HCT116 (cell line): ENCODE measurements around the gene FLT3.

ENCODE experiments used
- CBX3 ChIP-seq: IDR thresholded peaks from 2 replicates; pipeline ENCODE4 v1.6.1; 2012; ENCODE audit warnings: low read depth
- CEBPB ChIP-seq: IDR thresholded peaks from 2 replicates; pipeline ENCODE4 v1.6.1; 2012; ENCODE audit warnings: low read depth
- EGR1 ChIP-seq: IDR thresholded peaks from 2 replicates; pipeline ENCODE4 v1.6.1; 2012; ENCODE audit warnings: low read depth
- EZH2 ChIP-seq: fragments of 200-600 bp; sonication (generic); IDR thresholded peaks from 2 replicates; pipeline ENCODE4 v1.6.1; 2017; ENCODE audit warnings: antibody characterized with exemption, mixed run types
- EZH2phosphoT487 ChIP-seq: fragments of 200-600 bp; IDR thresholded peaks from 2 replicates; pipeline ENCODE4 v1.6.1; 2018; ENCODE audit warnings: antibody characterized with exemption, borderline replicate concordance
- JUND ChIP-seq: IDR thresholded peaks from 2 replicates; pipeline ENCODE4 v1.6.1; 2012
- POLR2A ChIP-seq: IDR thresholded peaks from 2 replicates; pipeline ENCODE4 v1.7.0; 2011; ENCODE audit warnings: borderline replicate concordance; ENCODE audit not compliant: insufficient read depth, insufficient read length; ENCODE audit errors: extremely low read depth
- POLR2AphosphoS5 ChIP-seq: IDR thresholded peaks from 2 replicates; pipeline ENCODE4 v1.6.1; 2011; ENCODE audit warnings: mild to moderate bottlenecking, low read depth, low read length, moderate library complexity
- ZFX ChIP-seq: fragments of 450-650 bp; IDR thresholded peaks from 2 replicates; pipeline ENCODE4 v1.6.1; 2017
- ZNF274 ChIP-seq: fragments of 200-500 bp; sonication (Bioruptor generic); IDR thresholded peaks from 2 replicates; pipeline ENCODE4 v1.6.1; 2014; ENCODE audit warnings: mild to moderate bottlenecking, low read depth, low read length, inconsistent platforms
- TF ChIP-seq, protein P1 (sequence below), 3 experiments: fragments of 200-600 bp in 1 of 3; sonication (generic) in 1 of 3; IDR thresholded peaks in 2 of 3; conservative IDR thresholded peaks in 1 of 3; 2 replicates each; pipeline ENCODE4 v1.5.1; 2012 to 2017; ENCODE audit warnings: low read depth in 2 of 3, low read length in 2 of 3, antibody characterized with exemption in 1 of 3, borderline replicate concordance in 1 of 3, control low read depth in 1 of 3, mild to moderate bottlenecking in 1 of 3, mixed read lengths in 1 of 3, mixed run types in 1 of 3, moderate library complexity in 1 of 3; ENCODE audit not compliant: insufficient read depth in 1 of 3
- TF ChIP-seq, protein P2 (sequence below): IDR thresholded peaks from 2 replicates; pipeline ENCODE4 v1.6.1; 2012; ENCODE audit warnings: low read depth
- TF ChIP-seq, protein P3 (sequence below): IDR thresholded peaks from 2 replicates; pipeline ENCODE4 v1.6.1; 2012

DNA sequence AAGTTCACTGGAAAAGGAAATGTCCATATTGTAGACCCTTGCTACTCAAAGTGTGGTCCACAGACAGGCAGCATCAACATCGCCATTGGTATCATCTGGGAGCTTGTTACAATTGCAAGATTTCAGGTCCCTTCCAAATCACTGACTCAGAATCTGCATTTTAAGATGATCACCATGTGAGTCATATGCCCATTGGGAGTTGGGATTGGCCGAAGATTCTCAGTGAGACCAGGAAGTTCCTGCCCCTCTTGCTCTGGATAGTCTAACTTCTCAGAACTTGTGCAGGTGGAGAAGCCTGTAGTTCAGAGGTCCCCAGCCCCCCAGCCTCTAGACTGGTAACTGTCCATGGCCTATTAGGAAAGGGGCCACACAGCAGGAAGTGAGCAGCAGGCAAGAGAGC is 63.0 kb downstream of the FLT3 start:
- no peak for TF ChIP-seq ZFX
- TF ChIP-seq POLR2A, result no peak
- TF ChIP-seq, protein P1, sequence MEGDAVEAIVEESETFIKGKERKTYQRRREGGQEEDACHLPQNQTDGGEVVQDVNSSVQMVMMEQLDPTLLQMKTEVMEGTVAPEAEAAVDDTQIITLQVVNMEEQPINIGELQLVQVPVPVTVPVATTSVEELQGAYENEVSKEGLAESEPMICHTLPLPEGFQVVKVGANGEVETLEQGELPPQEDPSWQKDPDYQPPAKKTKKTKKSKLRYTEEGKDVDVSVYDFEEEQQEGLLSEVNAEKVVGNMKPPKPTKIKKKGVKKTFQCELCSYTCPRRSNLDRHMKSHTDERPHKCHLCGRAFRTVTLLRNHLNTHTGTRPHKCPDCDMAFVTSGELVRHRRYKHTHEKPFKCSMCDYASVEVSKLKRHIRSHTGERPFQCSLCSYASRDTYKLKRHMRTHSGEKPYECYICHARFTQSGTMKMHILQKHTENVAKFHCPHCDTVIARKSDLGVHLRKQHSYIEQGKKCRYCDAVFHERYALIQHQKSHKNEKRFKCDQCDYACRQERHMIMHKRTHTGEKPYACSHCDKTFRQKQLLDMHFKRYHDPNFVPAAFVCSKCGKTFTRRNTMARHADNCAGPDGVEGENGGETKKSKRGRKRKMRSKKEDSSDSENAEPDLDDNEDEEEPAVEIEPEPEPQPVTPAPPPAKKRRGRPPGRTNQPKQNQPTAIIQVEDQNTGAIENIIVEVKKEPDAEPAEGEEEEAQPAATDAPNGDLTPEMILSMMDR (IDR thresholded peaks at IDR 0.05 in 2 of 3, conservative IDR thresholded peaks at IDR 0.05 in 1 of 3; ENCODE audit: borderline replicate concordance in 1 of 3, insufficient read depth in 1 of 3, low read depth in 2 of 3, low read length in 2 of 3), result no peak
- TF ChIP-seq, protein P2, sequence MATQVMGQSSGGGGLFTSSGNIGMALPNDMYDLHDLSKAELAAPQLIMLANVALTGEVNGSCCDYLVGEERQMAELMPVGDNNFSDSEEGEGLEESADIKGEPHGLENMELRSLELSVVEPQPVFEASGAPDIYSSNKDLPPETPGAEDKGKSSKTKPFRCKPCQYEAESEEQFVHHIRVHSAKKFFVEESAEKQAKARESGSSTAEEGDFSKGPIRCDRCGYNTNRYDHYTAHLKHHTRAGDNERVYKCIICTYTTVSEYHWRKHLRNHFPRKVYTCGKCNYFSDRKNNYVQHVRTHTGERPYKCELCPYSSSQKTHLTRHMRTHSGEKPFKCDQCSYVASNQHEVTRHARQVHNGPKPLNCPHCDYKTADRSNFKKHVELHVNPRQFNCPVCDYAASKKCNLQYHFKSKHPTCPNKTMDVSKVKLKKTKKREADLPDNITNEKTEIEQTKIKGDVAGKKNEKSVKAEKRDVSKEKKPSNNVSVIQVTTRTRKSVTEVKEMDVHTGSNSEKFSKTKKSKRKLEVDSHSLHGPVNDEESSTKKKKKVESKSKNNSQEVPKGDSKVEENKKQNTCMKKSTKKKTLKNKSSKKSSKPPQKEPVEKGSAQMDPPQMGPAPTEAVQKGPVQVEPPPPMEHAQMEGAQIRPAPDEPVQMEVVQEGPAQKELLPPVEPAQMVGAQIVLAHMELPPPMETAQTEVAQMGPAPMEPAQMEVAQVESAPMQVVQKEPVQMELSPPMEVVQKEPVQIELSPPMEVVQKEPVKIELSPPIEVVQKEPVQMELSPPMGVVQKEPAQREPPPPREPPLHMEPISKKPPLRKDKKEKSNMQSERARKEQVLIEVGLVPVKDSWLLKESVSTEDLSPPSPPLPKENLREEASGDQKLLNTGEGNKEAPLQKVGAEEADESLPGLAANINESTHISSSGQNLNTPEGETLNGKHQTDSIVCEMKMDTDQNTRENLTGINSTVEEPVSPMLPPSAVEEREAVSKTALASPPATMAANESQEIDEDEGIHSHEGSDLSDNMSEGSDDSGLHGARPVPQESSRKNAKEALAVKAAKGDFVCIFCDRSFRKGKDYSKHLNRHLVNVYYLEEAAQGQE, result no peak
- TF ChIP-seq EGR1, result no peak
- TF ChIP-seq POLR2AphosphoS5, result no peak
- TF ChIP-seq, protein P3, sequence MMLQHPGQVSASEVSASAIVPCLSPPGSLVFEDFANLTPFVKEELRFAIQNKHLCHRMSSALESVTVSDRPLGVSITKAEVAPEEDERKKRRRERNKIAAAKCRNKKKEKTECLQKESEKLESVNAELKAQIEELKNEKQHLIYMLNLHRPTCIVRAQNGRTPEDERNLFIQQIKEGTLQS, result no peak
- TF ChIP-seq CEBPB, result no peak
- no peak for TF ChIP-seq EZH2
- TF ChIP-seq EZH2phosphoT487, result no peak
- no peak for TF ChIP-seq ZNF274
- TF ChIP-seq CBX3, result no peak
- peak; percentile 22; the same call in 1 of the 2 replicates for TF ChIP-seq JUND
